Pancreas (tissue), 10 donors: Measurements from ENCODE around the gene CYB5A. TPM values are rescaled to one million over a fixed set of nuclear protein-coding genes. Genes with fewer than 3 reads are reported as not detected.

ENCODE experiments used
- ATAC-seq, 4 donors: fragments of 200-7000 bp; cut with Tn5 transposase; one replicate each; pipeline versions ENCODE4 v1.8.0 to v1.9.1; 2020; ENCODE audit warnings: mild to moderate bottlenecking in 4 of 4, moderate library complexity in 4 of 4
- DNase-seq, 6 donors: peaks; one replicate each; pipeline ENCODE4 v3.0.0-alpha.2; 2020
- FAIRE-seq: peaks from 2 replicates; lab custom pipeline; 2012; peaks lifted over from hg19 to GRCh38; lab: Jason Lieb, UNC
- H3K27ac ChIP-seq, 4 donors: fragments of 200-600 bp; sonication (generic); 1 replicate in 3 of 4; 2 replicates in 1 of 4; pipeline versions ENCODE4 v1.5.0 to v1.8.0; 2020
- H3K27me3 ChIP-seq, 4 donors: fragments of 200-600 bp; one replicate each; pipeline ENCODE4 v1.8.0; 2021
- H3K36me3 ChIP-seq, 3 donors: fragments of 200-600 bp; sonication (generic) in 1 of 3; one replicate each; pipeline versions ENCODE4 v1.5.0 to v1.8.0; 2020 to 2021
- H3K4me1 ChIP-seq, 3 donors: fragments of 200-600 bp; one replicate each; pipeline ENCODE4 v1.8.0; 2021
- H3K4me3 ChIP-seq, 4 donors: fragments of 200-600 bp; sonication (generic) in 2 of 4; one replicate each; pipeline versions ENCODE4 v1.5.0 to v1.8.0; 2020 to 2021
- H3K9me3 ChIP-seq, 4 donors: fragments of 200-600 bp; one replicate each; pipeline ENCODE4 v1.8.0; 2021
- WGBS, 2 donors: extraction: QIAGEN DNeasy Blood & Tissue Kit; methylation state at CpG; one replicate each; pipeline ENCODE4 v1.1.7; 2013; 5-methylcytosine and 5-hydroxymethylcytosine counted together
- intact Hi-C, 3 donors: fragments of 100-400 bp; cut with DNase I; formaldehyde crosslinking; loops; one replicate each; pipeline versions ENCODE4 v1.11.1 to v1.14.2; 2022
- polyA plus RNA-seq, 2 donors: library from polyadenylated mRNA; stranded (reverse); fragments of 200-250 nt; gene quantifications; one replicate each; pipeline ENCODE4 v1.2.3, GENCODE V29; 2013
- total RNA-seq, 6 donors: library from RNA; stranded (reverse); fragmentation: NEBNext Ultra II Directional in 4 of 6; extraction: Animal tissue kit (Norgen Biotek cat#: 25700) in 4 of 6; gene quantifications; one replicate each; pipeline versions ENCODE4 v1.2.1 to v1.2.4, GENCODE V29; 2021 to 2023
- TF ChIP-seq, protein P1 (sequence below), 4 donors: fragments of 200-600 bp; sonication (generic) in 3 of 4; IDR thresholded peaks; one replicate each; pipeline versions ENCODE4 v1.5.0 to v1.8.0; 2021; ENCODE audit warnings: antibody characterized with exemption in 4 of 4
- donor health status: healthy with polysubstance abuse.
- donor health status: DM: no; HTN: no; CAD: no; lungs with moderate emphysema.
- donor health status: DM: no; HTN: no; CAD: no.
- donor health status: control.
- donor health status: control.
- donor health status: Bipolar disorder and iron deficiency.
- donor health status: DM: yes; HTN: yes; CAD: no.
- donor health status: DM: no; HTN: no; CAD: no.
- donor health status: DM: no; HTN: no; CAD: no.
- donor health status: DM: yes; HTN: yes; CAD: no.

Gene CYB5A
- total and polyA plus RNA-seq, 8 donors = 120 to 228 (median 177) TPM

DNA sequence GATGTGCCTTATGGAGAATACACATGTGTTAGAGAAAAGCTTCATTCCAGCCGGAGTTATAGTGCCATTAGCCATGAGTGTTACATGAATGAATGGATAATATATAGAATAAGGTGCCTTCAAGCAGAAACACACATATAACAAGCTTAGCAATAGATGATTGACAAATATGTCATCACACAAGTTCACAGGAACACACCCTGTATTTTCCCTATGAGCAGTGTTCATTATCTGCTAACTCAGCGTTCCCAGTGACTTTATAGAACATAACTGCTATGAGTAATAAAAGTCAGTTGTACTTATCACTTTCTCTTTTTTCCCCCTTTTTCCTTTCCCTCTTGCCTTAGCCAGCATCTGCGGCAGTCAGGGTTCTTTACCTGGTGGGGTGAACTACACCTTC is 78.3 kb downstream of the CYB5A start:
- Histone ChIP-seq H3K4me1 (peaks cover 11 to 15% (median 11%) of the 10 kb centered on the region in 3 donors), H3K4me3 (no peak overlapping the region), H3K27me3 (no peaks in the 10 kb centered on the region), H3K9me3 (no peaks in the 10 kb centered on the region), H3K27ac (no peak overlapping the region), H3K36me3 (no peaks in the 10 kb centered on the region)
- FAIRE-seq = no peak
- no peak for ATAC-seq
- TF ChIP-seq, protein P1, sequence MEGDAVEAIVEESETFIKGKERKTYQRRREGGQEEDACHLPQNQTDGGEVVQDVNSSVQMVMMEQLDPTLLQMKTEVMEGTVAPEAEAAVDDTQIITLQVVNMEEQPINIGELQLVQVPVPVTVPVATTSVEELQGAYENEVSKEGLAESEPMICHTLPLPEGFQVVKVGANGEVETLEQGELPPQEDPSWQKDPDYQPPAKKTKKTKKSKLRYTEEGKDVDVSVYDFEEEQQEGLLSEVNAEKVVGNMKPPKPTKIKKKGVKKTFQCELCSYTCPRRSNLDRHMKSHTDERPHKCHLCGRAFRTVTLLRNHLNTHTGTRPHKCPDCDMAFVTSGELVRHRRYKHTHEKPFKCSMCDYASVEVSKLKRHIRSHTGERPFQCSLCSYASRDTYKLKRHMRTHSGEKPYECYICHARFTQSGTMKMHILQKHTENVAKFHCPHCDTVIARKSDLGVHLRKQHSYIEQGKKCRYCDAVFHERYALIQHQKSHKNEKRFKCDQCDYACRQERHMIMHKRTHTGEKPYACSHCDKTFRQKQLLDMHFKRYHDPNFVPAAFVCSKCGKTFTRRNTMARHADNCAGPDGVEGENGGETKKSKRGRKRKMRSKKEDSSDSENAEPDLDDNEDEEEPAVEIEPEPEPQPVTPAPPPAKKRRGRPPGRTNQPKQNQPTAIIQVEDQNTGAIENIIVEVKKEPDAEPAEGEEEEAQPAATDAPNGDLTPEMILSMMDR (IDR thresholded peaks at IDR 0.05) = no peak
- DNase-seq = no peak
- intact Hi-C loops = no loop called here
- WGBS, 2 donors = 82 to 94% methylated on average over 3 of the region's 3 CpGs

DNA sequence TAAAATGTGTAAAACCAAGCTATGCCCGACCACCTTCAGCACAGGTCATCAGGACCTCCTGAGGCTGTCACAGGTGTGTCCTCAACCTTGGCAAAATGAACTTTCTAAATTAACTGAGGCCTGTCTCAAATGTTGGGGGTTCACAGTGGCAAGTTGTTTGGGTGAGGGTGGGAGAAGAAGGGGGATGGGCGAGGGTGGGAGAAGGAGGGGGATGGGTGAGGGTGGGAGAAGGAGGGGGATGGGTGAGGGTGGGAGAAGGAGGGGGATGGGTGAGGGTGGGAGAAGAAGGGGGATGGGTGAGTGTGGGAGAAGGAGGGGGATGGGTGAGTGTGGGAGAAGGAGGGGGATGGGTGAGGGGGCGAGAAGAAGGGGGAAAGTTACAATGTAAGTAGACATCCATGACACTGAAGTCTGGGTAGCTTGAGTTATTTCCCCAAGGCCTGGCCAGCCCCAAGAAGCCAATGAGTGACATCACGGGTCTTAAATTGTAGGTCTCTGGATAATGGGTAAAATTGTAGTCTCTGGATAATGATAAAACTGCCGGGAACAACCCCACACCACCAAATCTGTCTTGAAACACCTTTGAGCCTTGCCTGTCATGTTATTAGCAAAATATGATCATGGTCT is 87.1 kb downstream of the CYB5A start:
- intact Hi-C loops = no loop called here
- Histone ChIP-seq H3K36me3 (no peaks in the 10 kb centered on the region), H3K27me3 (no peaks in the 10 kb centered on the region), H3K4me3 (no peak overlapping the region), H3K9me3 (no peaks in the 10 kb centered on the region), H3K4me1 (no peaks in the 10 kb centered on the region), H3K27ac (no peak overlapping the region)
- FAIRE-seq (no peak), ATAC-seq (peak in 1 of 4 donors; percentile 17), DNase-seq (peak in 1 of 6 donors; percentile 46)
- WGBS, 2 donors = 52 to 57% methylated on average over 5 of the region's 5 CpGs
- TF ChIP-seq, protein P1 (IDR thresholded peaks at IDR 0.05) = no peak

GRCh38 chr18:74203811-74204210 is 88.0 kb downstream of the CYB5A start:
- TF ChIP-seq, protein P1 (IDR thresholded peaks at IDR 0.05) = no peak
- ATAC-seq = peak in 1 of 4 donors; percentile 19
- Histone ChIP-seq H3K4me1 (no peaks in the 10 kb centered on the region), H3K27me3 (no peaks in the 10 kb centered on the region), H3K9me3 (no peaks in the 10 kb centered on the region), H3K27ac (no peak overlapping the region), H3K4me3 (no peak overlapping the region), H3K36me3 (no peaks in the 10 kb centered on the region)
- intact Hi-C loops = no loop called here
- no peak for DNase-seq
- no peak for FAIRE-seq
- 55 to 66% methylated on average over 7 of the region's 7 CpGs for WGBS, 2 donors

Other genes starting within 250 kb of the CYB5A start
- gene FBXO15, start 144.1 kb downstream of the CYB5A start, total RNA-seq = 1 to 10 TPM in 1 of 6 donors, under 1 TPM in 5; 0.37 to 2.5 (median 0.71) TPM
- 1 to 10 TPM; 1.3 to 7.1 TPM for gene FBXO15, start 144.1 kb downstream of the CYB5A start, polyA plus RNA-seq
- 10 to 100 TPM in 3 of 6 donors, 1 to 10 TPM in 3; 6.0 to 13.3 (median 10.0) TPM for gene TIMM21, start 143.4 kb downstream of the CYB5A start, total RNA-seq
- gene TIMM21, start 143.4 kb downstream of the CYB5A start, polyA plus RNA-seq = 10 to 100 TPM in 1 of 2 donors, 1 to 10 TPM in 1; 7.5 to 14.3 TPM
- gene C18orf63, start 23.9 kb upstream of the CYB5A start, total RNA-seq = not detected
- not detected for gene C18orf63, start 23.9 kb upstream of the CYB5A start, polyA plus RNA-seq
- under 1 TPM in 2 of 6 donors, not detected in 4; 0.16 to 0.25 TPM for gene DIPK1C, start 165.3 kb upstream of the CYB5A start, total RNA-seq
- gene DIPK1C, start 165.3 kb upstream of the CYB5A start, polyA plus RNA-seq = under 1 TPM in 1 of 2 donors, not detected in 1; 0.12 TPM
- 100 to 1,000 TPM in 3 of 6 donors, 10 to 100 TPM in 3; 66.4 to 196 (median 101) TPM for gene CNDP2, start 204.4 kb upstream of the CYB5A start, total RNA-seq
- 10 to 100 TPM; 65.7 to 94.6 TPM for gene CNDP2, start 204.4 kb upstream of the CYB5A start, polyA plus RNA-seq
- under 1 TPM in 4 of 6 donors, not detected in 2; 0.09 to 0.35 (median 0.20) TPM for gene CNDP1, start 242.5 kb upstream of the CYB5A start, total RNA-seq
- under 1 TPM; 0.14 to 0.84 TPM for gene CNDP1, start 242.5 kb upstream of the CYB5A start, polyA plus RNA-seq